GM21526 (cell line): ENCODE measurements around the gene LZIC.

ENCODE experiments used
- ATAC-seq: cut with Tn5 transposase; IDR thresholded peaks from one replicate; pipeline ENCODE4 v1.9.1; 2021; ENCODE audit warnings: moderate library complexity; ENCODE audit not compliant: unreplicated experiment, low FRiP score

The LZIC gene

DNA sequence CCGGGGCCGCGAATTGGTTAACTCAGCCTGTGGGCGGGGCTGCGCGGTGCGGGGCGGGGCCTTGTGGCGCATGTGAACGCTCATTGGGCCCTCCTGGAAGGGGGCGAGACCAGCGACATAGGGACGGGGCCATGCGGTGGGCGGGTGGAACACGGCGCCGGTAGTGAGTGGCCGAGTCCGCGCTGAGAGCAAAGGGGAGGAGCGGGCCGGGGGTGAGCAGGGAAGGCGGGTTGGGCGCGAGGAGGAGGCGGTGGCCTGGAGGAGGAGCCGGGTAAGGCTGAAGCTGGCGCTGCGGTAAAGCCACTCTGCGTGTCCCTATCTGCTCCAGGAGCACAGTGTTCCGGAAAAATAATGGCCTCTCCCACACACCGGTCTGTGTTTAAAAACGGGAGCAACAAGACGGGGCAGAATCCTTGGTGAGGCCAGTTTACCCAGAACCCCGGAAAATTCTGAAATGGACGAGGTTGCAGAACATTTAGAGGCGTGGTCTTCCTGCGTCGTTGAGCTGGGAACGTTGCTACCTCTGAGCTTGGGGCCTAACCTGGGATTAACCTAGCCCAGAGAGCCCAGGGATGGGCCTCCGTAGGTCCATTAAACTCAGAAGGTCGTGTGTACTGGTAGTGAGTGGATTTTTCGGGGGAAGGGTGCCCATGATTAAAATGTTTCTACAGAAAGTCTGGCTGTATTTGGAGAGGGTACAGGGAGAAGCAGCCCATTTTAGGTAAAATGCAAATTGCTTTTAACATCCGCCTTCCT, 32.6 kb downstream of the LZIC start:
- peak; percentile 91 for ATAC-seq

DNA sequence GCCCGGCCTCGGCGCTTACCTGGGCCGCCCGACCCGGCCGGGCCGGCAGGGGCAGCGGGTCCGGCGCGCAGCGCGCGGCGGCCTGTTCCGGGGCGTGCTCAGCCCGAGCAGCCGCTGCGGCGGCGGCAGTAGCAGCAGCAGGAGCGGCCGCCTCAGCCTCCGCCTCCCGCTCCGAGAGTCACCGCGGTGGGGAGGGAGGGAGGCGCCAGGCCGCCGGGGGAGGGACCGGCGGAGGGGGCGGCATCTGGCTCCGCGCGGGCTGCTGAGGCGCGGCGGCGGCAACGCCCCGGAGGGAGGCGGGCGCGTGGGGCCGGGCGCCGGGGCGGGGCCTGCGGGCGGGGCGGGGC, 33.1 kb downstream of the LZIC start, which contains the start of gene CTNNBIP1:
Gene CTNNBIP1, minus strand, starts transcription at position 194 of the 347 bp plus-strand sequence. CDS start 38,205 bp downstream, outside the sequence.
- peak; percentile 67 for ATAC-seq

DNA sequence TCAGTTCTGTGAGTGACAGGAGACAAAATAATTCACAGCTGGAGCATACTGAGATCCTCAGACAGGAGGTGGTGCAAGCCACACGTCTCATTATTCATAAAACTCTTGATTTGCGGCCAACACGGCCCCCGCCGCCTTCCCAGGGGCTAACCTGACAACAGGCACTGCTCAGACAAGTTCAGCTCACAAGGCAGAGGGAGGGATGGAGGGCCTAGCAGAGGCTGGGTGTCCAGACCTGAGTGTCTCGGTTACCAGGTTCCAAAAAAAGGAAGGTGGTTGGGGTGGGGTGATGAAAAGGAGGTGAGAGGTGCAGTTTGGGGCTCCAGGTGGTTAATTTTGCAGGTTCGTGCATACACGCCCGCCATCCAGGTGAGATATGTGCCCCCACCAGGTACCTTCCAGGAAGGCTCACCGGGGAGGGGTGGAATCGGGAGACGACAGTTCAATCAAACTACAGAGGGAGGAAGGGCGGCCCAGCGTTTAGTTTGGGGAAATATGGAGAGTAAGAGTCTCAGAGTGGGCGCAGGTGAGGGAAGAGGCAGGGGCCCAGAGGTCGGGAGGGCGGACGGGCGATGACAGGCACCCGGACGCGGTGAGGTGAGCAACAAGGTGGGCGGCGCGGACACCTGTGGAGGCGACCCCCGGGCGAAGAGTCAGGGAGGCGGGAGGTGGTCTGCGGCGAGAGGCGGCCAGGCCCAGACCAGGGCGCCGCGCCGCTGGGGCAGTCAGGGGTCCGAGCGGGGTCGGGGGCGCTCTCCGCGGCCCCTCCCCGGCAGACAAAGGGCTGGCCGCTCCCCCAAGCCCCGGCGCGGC, 33.8 kb downstream of the LZIC start:
- peak; percentile 13 for ATAC-seq

DNA sequence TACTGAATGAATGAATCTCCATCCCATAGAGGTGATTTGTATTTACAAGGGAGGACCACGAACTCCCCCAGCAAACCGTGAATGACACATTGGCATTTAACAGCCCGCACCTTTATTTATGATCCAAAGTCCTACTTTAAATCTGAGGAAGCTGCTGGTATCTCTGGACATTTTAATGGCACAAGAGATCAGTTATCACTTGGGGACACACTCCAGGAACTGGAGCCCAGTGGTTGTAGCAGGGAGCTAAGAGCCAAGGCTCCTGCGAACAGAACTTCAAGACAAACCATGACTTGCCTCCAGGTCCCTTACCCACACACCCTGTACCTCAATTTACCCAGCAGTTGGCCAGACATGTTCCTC, 34.3 kb downstream of the LZIC start:
- ATAC-seq, result no peak

GRCh38 chr1:9907441-9907840, 35.8 kb downstream of the LZIC start:
- ATAC-seq, result no peak

DNA sequence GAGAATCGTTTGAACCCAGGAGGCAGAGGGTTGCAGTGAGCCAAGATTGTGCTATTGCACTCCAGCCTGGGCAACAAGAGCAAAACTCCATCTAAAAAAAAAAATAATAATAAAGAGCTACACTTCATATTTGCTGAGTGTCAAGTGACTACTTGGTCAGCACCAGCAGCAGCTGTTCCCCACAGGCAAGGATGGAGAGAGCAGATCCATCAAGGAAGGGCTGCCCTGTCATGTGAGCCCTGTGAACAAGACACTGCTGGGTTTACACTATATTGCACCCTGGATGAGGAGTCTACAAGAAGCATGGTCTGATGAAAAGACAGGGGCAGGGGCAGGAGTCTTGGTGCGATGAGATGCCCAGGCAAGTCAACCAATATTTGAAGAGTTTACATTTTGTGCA, 36.7 kb downstream of the LZIC start:
- no peak for ATAC-seq

DNA sequence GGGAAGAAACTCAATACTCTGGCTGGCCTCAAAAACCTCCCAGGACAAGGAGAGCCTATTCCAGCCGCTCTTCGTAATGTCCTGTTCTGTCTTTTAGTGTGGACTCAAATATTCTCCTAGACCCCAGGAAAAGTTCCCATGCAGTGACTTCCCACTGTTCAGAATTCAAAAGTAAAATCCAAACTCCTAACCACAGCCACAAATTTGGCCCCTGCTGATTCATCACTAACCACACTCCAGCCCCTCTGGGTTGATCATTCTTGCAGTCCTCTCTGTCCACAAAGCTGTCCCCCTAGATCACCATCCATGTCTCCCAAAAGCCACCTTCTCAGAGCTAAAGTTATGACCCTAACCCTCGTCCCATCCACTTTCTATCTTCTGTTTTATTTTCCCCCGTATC, 38.2 kb downstream of the LZIC start:
- no peak for ATAC-seq

GRCh38 chr1:9904596-9904995, 38.6 kb downstream of the LZIC start:
- no peak for ATAC-seq

DNA sequence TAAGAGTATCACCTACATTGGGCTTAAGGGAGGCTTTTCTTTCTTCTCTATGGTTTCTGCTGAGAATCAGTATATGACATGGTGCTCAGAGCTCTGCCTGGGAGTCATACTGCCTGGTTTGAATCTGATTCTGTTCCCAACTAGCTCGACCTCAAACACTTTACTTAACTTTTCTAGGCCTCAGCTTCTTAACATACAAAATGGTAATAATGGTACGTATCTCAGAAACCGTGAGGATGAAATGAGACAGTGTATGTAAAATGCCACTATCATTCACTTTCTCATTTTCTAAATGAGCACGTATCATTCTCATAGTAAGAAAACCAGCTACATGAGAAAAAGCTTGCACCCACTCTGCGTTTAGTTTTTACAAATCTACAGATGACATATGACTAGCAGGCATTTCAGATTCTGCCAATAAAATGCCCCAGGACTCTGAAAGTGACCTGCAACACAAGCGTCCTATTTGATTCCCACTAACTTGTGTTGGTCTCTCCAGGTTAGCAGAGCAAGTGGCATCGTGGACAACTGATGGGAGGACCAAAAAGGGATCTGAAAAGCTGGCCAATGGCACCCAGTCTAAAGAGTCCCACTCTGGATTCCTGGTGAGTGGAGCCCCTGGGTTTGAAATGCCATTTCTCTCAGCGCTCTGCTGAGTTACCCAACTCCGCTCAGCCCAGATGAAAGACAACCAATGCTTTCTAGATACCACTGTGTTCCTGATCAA, 39.2 kb downstream of the LZIC start:
- no peak for ATAC-seq

DNA sequence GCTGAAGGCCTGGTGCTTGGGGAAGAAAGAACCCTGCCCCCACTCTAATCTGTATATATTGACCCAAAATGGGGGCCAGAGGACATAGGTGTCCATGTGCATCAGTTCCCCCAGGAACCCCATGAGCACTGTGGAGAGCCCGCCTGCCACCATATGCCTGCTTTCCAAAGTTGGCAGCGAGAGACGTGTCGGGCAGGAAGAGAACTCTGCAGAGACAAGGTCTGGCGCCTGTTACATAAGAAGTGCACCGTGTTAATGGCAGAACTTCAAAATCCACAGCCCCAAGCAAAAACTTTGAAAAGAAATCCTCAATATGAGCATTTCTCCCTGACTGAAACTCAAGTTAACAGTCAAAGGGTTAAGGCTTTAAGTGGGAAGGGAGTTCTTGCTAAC, 41.1 kb downstream of the LZIC start:
- no peak for ATAC-seq

DNA sequence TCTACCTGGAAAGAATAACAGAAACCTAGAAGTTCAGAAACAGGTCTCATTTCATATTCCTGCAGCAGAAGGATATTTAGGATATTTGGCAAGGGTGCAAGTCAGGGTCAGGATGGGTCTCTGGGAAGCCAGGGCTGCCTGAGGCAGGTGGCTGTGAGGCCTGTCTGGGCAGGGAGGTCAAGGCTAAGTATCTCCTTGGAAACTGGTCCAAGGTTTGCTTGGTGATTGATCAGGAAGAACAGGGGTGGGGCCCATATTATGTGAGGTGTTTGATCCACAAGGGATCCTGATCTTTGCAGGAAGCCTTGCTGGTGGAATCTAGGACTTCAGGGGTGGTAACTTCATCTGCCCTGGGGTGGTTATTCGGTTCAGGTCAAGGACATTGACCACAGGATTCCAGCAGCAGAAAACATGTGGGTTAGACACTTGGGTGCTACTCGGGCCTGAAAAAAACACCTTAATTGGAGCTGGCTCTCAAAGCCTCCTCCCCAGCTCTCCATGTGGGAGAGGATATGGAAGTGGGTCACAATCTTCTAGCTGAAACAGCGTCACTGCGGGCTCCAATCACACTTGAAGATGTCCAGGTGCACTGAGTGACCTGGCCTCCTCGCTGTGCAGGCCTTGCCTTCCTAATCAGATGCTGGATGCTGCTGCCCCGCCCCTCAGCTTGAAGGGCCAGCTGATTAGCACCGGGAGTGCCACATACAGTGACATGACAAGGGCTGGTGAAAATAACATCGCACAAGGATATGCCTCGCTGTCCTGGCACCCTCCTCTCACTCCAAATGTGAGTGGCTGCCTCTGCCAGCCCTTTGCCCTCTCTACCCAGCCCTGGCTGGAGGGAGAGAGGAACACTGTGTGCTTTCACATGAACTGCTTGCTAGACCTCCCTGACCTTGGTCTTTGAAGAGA, 41.8 kb downstream of the LZIC start:
- ATAC-seq, result no peak

DNA sequence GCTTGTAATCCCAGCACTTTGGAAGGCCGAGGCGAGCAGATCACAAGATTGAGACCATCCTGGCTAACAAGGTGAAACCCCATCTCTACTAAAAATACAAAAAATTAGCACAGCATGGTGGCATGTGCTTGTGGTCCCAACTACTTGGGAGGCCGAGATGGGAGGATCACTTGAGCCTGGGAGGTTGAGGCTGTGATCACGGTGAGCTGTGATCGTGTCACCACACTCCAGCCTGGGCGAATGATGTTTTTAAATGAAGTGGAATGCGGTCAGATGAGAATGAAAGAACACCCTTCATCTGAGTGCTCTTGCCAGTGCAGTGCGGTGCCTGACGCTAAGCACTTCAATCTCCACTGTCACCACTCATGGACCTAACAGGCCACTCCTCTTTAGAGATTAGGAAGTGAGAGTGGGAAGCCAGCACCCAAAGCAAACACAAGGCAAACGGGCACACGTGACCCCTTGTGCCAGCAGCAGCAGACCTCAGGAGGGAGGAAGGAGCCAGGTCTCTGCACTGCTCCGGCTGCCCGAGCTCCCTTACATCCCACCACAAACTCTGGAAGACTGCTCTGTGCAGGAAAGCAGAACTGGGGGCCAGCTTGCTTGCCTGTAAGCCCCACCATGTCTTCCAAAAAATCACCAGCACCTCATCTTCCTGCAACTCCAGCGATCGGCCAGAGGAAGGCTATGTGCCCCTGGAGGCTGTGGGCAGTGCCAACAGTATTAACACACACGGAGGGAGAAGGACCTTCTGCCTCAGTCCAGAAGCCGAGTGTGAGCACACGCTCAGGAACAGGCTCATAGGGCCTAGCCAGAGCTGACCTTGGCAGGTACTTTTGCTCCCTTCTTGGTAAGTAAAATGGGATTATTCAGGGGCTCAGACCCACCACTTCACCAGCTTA, 42.8 kb downstream of the LZIC start:
- ATAC-seq, result no peak

DNA sequence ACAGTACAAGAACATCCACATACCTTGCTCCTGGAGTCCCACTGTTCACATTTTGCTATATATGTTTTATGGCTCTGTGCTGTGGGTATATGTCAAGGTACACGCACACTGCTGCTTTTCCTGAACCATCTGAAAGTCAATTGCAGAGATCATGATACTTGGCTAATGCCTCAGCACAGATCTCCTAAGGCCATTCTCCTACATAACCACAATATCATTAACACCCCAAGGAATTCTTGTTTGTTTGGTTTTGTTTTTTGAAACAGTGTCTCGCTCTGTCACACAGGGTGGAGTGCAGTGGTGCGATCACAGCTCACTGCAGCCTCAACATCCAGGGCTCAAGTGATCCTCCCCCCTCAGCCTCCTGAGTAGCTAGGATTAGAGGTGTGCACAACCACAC, 49.1 kb downstream of the LZIC start:
- ATAC-seq, result no peak

GRCh38 chr1:9892563-9893528, 50.3 kb downstream of the LZIC start:
- ATAC-seq, result no peak

- ATAC-seq, result no peak
Observed at GRCh38 chr1:9891207-9891606, 52.0 kb downstream of the LZIC start.

- no peak for ATAC-seq
Observed at GRCh38 chr1:9890224-9890731, 52.9 kb downstream of the LZIC start.

- ATAC-seq, result no peak
Observed at GRCh38 chr1:9889411-9889810, 53.8 kb downstream of the LZIC start.

GRCh38 chr1:9888886-9889285, 54.3 kb downstream of the LZIC start:
- ATAC-seq, result no peak
